ENCODE results near the gene AFDN. TPM values are rescaled to one million over a fixed set of nuclear protein-coding genes. Genes with fewer than 3 reads are reported as not detected.

Gene AFDN
- total RNA-seq, 4 donors from 2014 or later, result 134 to 179 (median 144) TPM

DNA sequence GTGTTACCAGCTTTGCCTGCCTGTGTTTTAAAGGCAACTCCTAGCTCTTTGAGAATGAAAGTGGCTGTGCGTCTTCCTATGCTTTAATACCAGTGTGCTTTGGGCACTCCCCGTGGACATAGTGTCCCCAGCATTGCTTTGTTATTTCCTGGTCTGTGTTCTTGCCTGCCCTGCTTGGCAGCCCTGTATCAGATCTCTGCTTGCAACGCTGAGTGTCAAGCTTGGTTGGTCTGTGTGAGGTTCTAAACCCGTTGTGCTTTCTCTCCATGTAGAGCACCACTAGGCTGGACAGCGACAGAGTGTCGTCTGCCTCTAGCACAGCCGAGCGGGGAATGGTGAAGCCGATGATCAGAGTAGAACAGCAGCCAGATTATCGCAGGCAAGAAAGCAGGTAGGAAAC, 80.2 kb downstream of the AFDN start:
- no peak overlapping the region for H3K4me3 ChIP-seq
- peaks cover 0 to 30% (median 3%) of the 10 kb centered on the region in 3 donors for H3K36me3 ChIP-seq
- TF ChIP-seq POLR2A (IDR thresholded peaks at IDR 0.05) (no peak), EP300 (IDR thresholded peaks at IDR 0.05) (peak in 1 of 2 donors; percentile 33)
- no peaks in the 10 kb centered on the region for H3K27me3 ChIP-seq
- H3K27ac ChIP-seq, result peak overlapping the region in 2 of 4 donors; percentile 8 to 47
- no peaks in the 10 kb centered on the region for H3K9me3 ChIP-seq
- DNase-seq (ENCODE audit: low spot score in 2 of 2), result no peak
- no peaks in the 10 kb centered on the region for H3K4me1 ChIP-seq
- 54 to 75% methylated on average over 10 of the region's 10 CpGs for WGBS, 2 donors

DNA sequence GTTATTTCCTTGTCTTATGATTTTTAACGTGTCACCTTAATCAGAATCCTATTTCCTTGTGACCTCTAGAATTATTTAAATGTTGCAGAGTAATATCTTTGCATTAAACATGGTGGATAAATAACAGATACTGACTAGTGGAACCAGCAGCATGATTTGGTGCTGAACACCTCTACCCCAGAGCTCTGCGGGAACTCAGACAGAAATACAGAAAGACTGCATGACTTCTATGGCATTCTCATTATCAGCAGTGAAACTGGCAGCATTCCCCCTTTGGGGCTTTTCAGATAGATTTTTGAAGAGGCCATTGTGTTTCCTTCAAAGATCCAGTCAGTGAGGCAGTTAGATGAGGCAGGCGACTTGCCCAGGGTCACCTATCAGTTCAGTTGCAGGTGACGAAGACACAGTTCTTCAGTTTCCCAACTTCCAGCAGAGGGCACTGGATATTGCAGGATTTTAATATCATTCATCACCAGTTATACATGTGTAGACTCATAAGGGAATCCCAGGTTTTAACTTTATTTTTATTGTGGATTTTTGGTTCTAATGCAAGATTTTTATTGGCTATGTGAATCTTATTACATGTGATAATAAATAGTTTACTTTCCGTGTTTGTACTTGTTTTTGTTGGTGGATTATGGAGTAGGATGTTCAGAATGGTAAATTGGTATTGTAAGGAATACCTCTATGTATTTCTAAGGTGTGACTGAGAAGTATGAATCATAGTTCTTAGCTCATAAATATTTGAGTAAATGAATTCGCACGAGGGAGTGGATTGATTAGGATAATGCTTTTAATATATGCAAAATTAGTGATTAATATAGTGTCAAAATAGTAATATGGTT, 81.3 kb downstream of the AFDN start:
- Histone ChIP-seq H3K27me3 (no peaks in the 10 kb centered on the region), H3K4me3 (no peak overlapping the region), H3K4me1 (no peaks in the 10 kb centered on the region), H3K9me3 (no peaks in the 10 kb centered on the region), H3K27ac (no peak overlapping the region), H3K36me3 (peaks cover 0 to 25% (median 3%) of the 10 kb centered on the region in 3 donors)
- peak in 1 of 2 donors; percentile 57 for DNase-seq (ENCODE audit: low spot score in 2 of 2)
- 54 to 68% methylated on average over 7 of the region's 7 CpGs for WGBS, 2 donors
- TF ChIP-seq EP300 (IDR thresholded peaks at IDR 0.05) (no peak), POLR2A (IDR thresholded peaks at IDR 0.05) (no peak)
- TF ChIP-seq, protein P1, sequence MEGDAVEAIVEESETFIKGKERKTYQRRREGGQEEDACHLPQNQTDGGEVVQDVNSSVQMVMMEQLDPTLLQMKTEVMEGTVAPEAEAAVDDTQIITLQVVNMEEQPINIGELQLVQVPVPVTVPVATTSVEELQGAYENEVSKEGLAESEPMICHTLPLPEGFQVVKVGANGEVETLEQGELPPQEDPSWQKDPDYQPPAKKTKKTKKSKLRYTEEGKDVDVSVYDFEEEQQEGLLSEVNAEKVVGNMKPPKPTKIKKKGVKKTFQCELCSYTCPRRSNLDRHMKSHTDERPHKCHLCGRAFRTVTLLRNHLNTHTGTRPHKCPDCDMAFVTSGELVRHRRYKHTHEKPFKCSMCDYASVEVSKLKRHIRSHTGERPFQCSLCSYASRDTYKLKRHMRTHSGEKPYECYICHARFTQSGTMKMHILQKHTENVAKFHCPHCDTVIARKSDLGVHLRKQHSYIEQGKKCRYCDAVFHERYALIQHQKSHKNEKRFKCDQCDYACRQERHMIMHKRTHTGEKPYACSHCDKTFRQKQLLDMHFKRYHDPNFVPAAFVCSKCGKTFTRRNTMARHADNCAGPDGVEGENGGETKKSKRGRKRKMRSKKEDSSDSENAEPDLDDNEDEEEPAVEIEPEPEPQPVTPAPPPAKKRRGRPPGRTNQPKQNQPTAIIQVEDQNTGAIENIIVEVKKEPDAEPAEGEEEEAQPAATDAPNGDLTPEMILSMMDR (IDR thresholded peaks at IDR 0.05), result peak in 4 of 5 experiments; percentile 29 to 61 (median 34)

GRCh38 chr6:167910007-167910406, 83.3 kb downstream of the AFDN start:
- H3K27me3 ChIP-seq, result no peaks in the 10 kb centered on the region
- no peak for TF ChIP-seq EP300 (IDR thresholded peaks at IDR 0.05)
- TF ChIP-seq, protein P1 (IDR thresholded peaks at IDR 0.05), result no peak
- no peak for TF ChIP-seq POLR2A (IDR thresholded peaks at IDR 0.05)
- no peaks in the 10 kb centered on the region for H3K9me3 ChIP-seq
- no peaks in the 10 kb centered on the region for H3K4me1 ChIP-seq
- no peak for DNase-seq (ENCODE audit: low spot score in 2 of 2)
- H3K4me3 ChIP-seq, result no peak overlapping the region
- no peak overlapping the region for H3K27ac ChIP-seq
- H3K36me3 ChIP-seq, result peaks cover under 1 to 21% (median 3%) of the 10 kb centered on the region in 3 donors

DNA sequence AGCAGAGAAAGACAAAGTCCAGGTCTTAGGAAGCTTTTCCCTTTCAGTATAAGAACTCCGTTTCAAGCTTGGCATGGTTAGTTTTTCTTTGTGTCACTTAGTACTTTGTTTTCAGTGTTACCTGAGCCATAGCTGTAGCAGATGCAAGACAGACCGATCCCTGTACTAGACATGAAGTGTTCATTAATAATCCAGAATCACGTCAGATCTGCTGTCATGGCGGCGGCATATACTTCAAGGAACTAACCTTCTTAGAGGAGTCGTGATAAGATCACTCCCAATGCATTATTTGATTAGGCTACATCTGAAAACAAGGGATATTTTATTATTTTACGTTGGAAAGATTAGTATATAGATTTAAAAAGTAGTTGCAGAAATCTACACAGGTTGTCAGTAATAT, 83.9 kb downstream of the AFDN start:
- Histone ChIP-seq H3K9me3 (no peaks in the 10 kb centered on the region), H3K36me3 (peaks cover 3 to 23% (median 3%) of the 10 kb centered on the region in 3 donors), H3K4me1 (no peaks in the 10 kb centered on the region), H3K27ac (no peak overlapping the region), H3K27me3 (no peaks in the 10 kb centered on the region), H3K4me3 (no peak overlapping the region)
- TF ChIP-seq POLR2A (IDR thresholded peaks at IDR 0.05), result no peak
- TF ChIP-seq EP300 (IDR thresholded peaks at IDR 0.05), result no peak
- TF ChIP-seq, protein P1 (IDR thresholded peaks at IDR 0.05), result no peak
- WGBS, 2 donors, result 91 to 94% methylated on average over 7 of the region's 7 CpGs
- no peak for DNase-seq (ENCODE audit: low spot score in 2 of 2)

- Histone ChIP-seq H3K4me1 (no peaks in the 10 kb centered on the region), H3K9me3 (no peaks in the 10 kb centered on the region), H3K27me3 (no peaks in the 10 kb centered on the region), H3K36me3 (peaks cover 3 to 30% (median 3%) of the 10 kb centered on the region in 3 donors), H3K27ac (no peak overlapping the region), H3K4me3 (no peak overlapping the region)
- WGBS, 2 donors, result 84 to 95% methylated on average over 2 of the region's 2 CpGs
- no peak for TF ChIP-seq POLR2A (IDR thresholded peaks at IDR 0.05)
- TF ChIP-seq, protein P1 (IDR thresholded peaks at IDR 0.05), result no peak
- no peak for TF ChIP-seq EP300 (IDR thresholded peaks at IDR 0.05)
- DNase-seq (ENCODE audit: low spot score in 2 of 2), result no peak
These were observed 85.8 kb downstream of the AFDN start for GRCh38 chr6:167912494-167912893.
